GM12873 (cell line): ENCODE data around the gene IL18.

Experiments used
- CTCF ChIP-seq: IDR thresholded peaks from 2 replicates; pipeline ENCODE4 v1.5.1; 2012; ENCODE audit warnings: low read depth, mild to moderate bottlenecking, moderate library complexity, low read length, control low read depth; ENCODE audit not compliant: insufficient read depth; ENCODE audit errors: missing control alignments

The IL18 gene

GRCh38 chr11:112132737-112133136 is 31.2 kb downstream of the IL18 start:
- no peak for TF ChIP-seq CTCF

- no peak for TF ChIP-seq CTCF
Observed at GRCh38 chr11:112129656-112130055, 34.2 kb downstream of the IL18 start.

GRCh38 chr11:112128483-112129121 is 35.3 kb downstream of the IL18 start:
- no peak for TF ChIP-seq CTCF

- no peak for TF ChIP-seq CTCF
Observed at GRCh38 chr11:112127056-112127455, 36.8 kb downstream of the IL18 start.

- TF ChIP-seq CTCF: no peak
Observed at GRCh38 chr11:112123129-112123528, 40.8 kb downstream of the IL18 start.

GRCh38 chr11:112121981-112122615 is 41.8 kb downstream of the IL18 start:
- TF ChIP-seq CTCF: no peak

GRCh38 chr11:112118176-112118575 is 45.7 kb downstream of the IL18 start:
- no peak for TF ChIP-seq CTCF
